H9 (cell line): ENCODE data around the gene FPGS. TPM values are rescaled to one million over a fixed set of nuclear protein-coding genes. Genes with fewer than 3 reads are reported as not detected.

ENCODE experiments used
- DNase-seq: peaks from one replicate; pipeline ENCODE4 v3.0.0-alpha.2; 2017
- H2AFZ ChIP-seq: one replicate; pipeline ENCODE4 v1.6.1; 2013; ENCODE audit warnings: mild to moderate bottlenecking, low read length, control low read depth, moderate library complexity
- H2AK5ac ChIP-seq: 2 replicates; pipeline ENCODE4 v1.6.1; 2013; ENCODE audit warnings: low read length, control low read depth, mixed read lengths; ENCODE audit not compliant: insufficient read length
- H2BK120ac ChIP-seq: one replicate; pipeline ENCODE4 v1.6.1; 2013; ENCODE audit warnings: low read depth, mild to moderate bottlenecking, low read length, control low read depth, inconsistent platforms; ENCODE audit not compliant: poor library complexity, severe bottlenecking
- H2BK12ac ChIP-seq: 2 replicates; pipeline ENCODE4 v1.6.1; 2013; ENCODE audit warnings: low read length, control low read depth, mixed read lengths, low read depth; ENCODE audit not compliant: insufficient read length
- H2BK15ac ChIP-seq: 2 replicates; pipeline ENCODE4 v1.6.1; 2013; ENCODE audit warnings: low read depth, low read length, control low read depth
- H2BK20ac ChIP-seq: one replicate; pipeline ENCODE4 v1.6.1; 2013; ENCODE audit warnings: low read depth, mild to moderate bottlenecking, low read length, control low read depth, inconsistent platforms; ENCODE audit not compliant: poor library complexity, severe bottlenecking
- H2BK5ac ChIP-seq: 2 replicates; pipeline ENCODE4 v1.6.1; 2013; ENCODE audit warnings: low read length, control low read depth, mixed read lengths; ENCODE audit not compliant: insufficient read length
- H3K14ac ChIP-seq: 2 replicates; pipeline ENCODE4 v1.6.1; 2013; ENCODE audit warnings: low read length, control low read depth; ENCODE audit not compliant: insufficient read depth
- H3K18ac ChIP-seq: 2 replicates; pipeline ENCODE4 v1.6.1; 2013; ENCODE audit warnings: low read depth, mild to moderate bottlenecking, mixed read lengths, low read length, control low read depth; ENCODE audit not compliant: insufficient read length
- H3K23ac ChIP-seq: 2 replicates; pipeline ENCODE4 v1.6.1; 2013; ENCODE audit warnings: low read length, control low read depth, mixed read lengths, low read depth; ENCODE audit not compliant: insufficient read length
- H3K23me2 ChIP-seq: 2 replicates; pipeline ENCODE4 v1.6.1; 2013; ENCODE audit warnings: low read depth, mild to moderate bottlenecking, mixed read lengths, low read length, control low read depth; ENCODE audit not compliant: insufficient read length, poor library complexity, severe bottlenecking
- H3K27ac ChIP-seq: 2 replicates; pipeline ENCODE4 v1.5.1; 2013; ENCODE audit warnings: low read length, control low read depth, mixed read lengths, low read depth; ENCODE audit not compliant: insufficient read length
- H3K27me3 ChIP-seq: 2 replicates; pipeline ENCODE4 v1.6.1; 2013; ENCODE audit warnings: low read length, control low read depth, inconsistent platforms; ENCODE audit not compliant: insufficient read depth
- H3K4ac ChIP-seq: 2 replicates; pipeline ENCODE4 v1.6.1; 2013; ENCODE audit warnings: low read depth, mild to moderate bottlenecking, control low read depth, inconsistent platforms, low read length, moderate library complexity
- H3K4me1 ChIP-seq: 2 replicates; pipeline ENCODE4 v1.6.1; 2013; ENCODE audit warnings: low read length, control low read depth, inconsistent platforms; ENCODE audit not compliant: insufficient read depth
- H3K4me2 ChIP-seq: 2 replicates; pipeline ENCODE4 v1.6.1; 2013; ENCODE audit warnings: low read length, control low read depth, mixed read lengths; ENCODE audit not compliant: insufficient read length, insufficient read depth
- H3K56ac ChIP-seq: 2 replicates; pipeline ENCODE4 v1.6.1; 2013; ENCODE audit warnings: low read depth, mild to moderate bottlenecking, mixed read lengths, low read length, control low read depth; ENCODE audit not compliant: insufficient read length
- H3K79me1 ChIP-seq: 2 replicates; pipeline ENCODE4 v1.6.1; 2013; ENCODE audit warnings: low read depth, mild to moderate bottlenecking, moderate library complexity, low read length, control low read depth, inconsistent platforms; ENCODE audit not compliant: insufficient read depth, poor library complexity, severe bottlenecking
- H3K79me2 ChIP-seq: 2 replicates; pipeline ENCODE4 v1.6.1; 2013; ENCODE audit warnings: low read length, control low read depth, inconsistent platforms; ENCODE audit not compliant: insufficient read depth
- H3K9ac ChIP-seq: 2 replicates; pipeline ENCODE4 v1.6.1; 2013; ENCODE audit warnings: low read length, control low read depth, mixed read lengths; ENCODE audit not compliant: insufficient read length; ENCODE audit errors: extremely low read depth
- H3K9me3 ChIP-seq: one replicate; pipeline ENCODE4 v1.6.1; 2013; ENCODE audit warnings: low read depth, low read length, inconsistent platforms; ENCODE audit not compliant: control insufficient read depth
- H3T11ph ChIP-seq: one replicate; pipeline ENCODE4 v1.6.1; 2013; ENCODE audit warnings: mild to moderate bottlenecking, low read length, control low read depth, inconsistent platforms
- H4K20me1 ChIP-seq: one replicate; pipeline ENCODE4 v1.6.1; 2013; ENCODE audit not compliant: control insufficient read depth, insufficient read length, insufficient read depth
- H4K5ac ChIP-seq: 2 replicates; pipeline ENCODE4 v1.6.1; 2013; ENCODE audit warnings: low read depth, mild to moderate bottlenecking, mixed read lengths, low read length, control low read depth; ENCODE audit not compliant: insufficient read length
- H4K8ac ChIP-seq: replicated peaks from 2 replicates; pipeline ENCODE4 v1.6.1; 2013; ENCODE audit warnings: low read length, control low read depth, mixed read lengths, low read depth; ENCODE audit not compliant: insufficient read length
- H4K91ac ChIP-seq: 2 replicates; pipeline ENCODE4 v1.6.1; 2013; ENCODE audit warnings: low read depth, mild to moderate bottlenecking, moderate library complexity, mixed read lengths, low read length, control low read depth; ENCODE audit not compliant: insufficient read length
- H3K27ac Mint-ChIP-seq, 3 experiments: 2 replicates in 2 of 3; 3 replicates in 1 of 3; pipeline ENCODE4 v1.8.0; 2020 to 2021; ENCODE audit warnings: mixed read lengths in 3 of 3, mild to moderate bottlenecking in 1 of 3, moderate library complexity in 1 of 3
- H3K27me3 Mint-ChIP-seq: 2 replicates; pipeline ENCODE4 v1.8.0; 2021; ENCODE audit warnings: low read depth, mild to moderate bottlenecking, moderate library complexity, mixed read lengths
- H3K36me3 Mint-ChIP-seq, 3 experiments: 2 replicates in 2 of 3; 3 replicates in 1 of 3; pipeline ENCODE4 v1.8.0; 2020 to 2021; ENCODE audit warnings: low read depth in 3 of 3, mixed read lengths in 3 of 3; ENCODE audit not compliant: insufficient read depth in 1 of 3
- H3K4me1 Mint-ChIP-seq, 2 experiments: 2 replicates each; pipeline ENCODE4 v1.8.0; 2020; ENCODE audit warnings: mixed read lengths in 2 of 2
- H3K4me3 Mint-ChIP-seq, 2 experiments: 2 replicates in 1 of 2; 3 replicates in 1 of 2; pipeline ENCODE4 v1.8.0; 2020 to 2021; ENCODE audit warnings: mild to moderate bottlenecking in 2 of 2, mixed read lengths in 2 of 2, moderate library complexity in 1 of 2
- H3K9me3 Mint-ChIP-seq, 2 experiments: 2 replicates in 1 of 2; 3 replicates in 1 of 2; pipeline ENCODE4 v1.8.0; 2020; ENCODE audit warnings: mild to moderate bottlenecking in 2 of 2, mixed read lengths in 2 of 2, moderate library complexity in 1 of 2
- WGBS: extraction: QIAGEN DNeasy Blood & Tissue Kit; methylation state at CpG from one replicate; pipeline ENCODE4 v1.1.7; 2013; ENCODE audit warnings: missing lambda C conversion rate, low lambda C conversion rate, mixed read lengths; ENCODE audit not compliant: insufficient read length; ENCODE audit errors: extremely low coverage; 5-methylcytosine and 5-hydroxymethylcytosine counted together
- total RNA-seq: library from RNA; stranded (reverse); gene quantifications from 2 replicates; pipeline ENCODE4 v1.2.1, GENCODE V29; 2021
- TF ChIP-seq, protein P1 (sequence below): fragments of 200-600 bp; sonication (generic); conservative IDR thresholded peaks from 3 replicates; pipeline ENCODE4 v1.8.0; 2021; ENCODE audit warnings: antibody characterized with exemption, mild to moderate bottlenecking

Gene FPGS
- total RNA-seq, 1 experiment from 2014 or later: 68.4 TPM

DNA sequence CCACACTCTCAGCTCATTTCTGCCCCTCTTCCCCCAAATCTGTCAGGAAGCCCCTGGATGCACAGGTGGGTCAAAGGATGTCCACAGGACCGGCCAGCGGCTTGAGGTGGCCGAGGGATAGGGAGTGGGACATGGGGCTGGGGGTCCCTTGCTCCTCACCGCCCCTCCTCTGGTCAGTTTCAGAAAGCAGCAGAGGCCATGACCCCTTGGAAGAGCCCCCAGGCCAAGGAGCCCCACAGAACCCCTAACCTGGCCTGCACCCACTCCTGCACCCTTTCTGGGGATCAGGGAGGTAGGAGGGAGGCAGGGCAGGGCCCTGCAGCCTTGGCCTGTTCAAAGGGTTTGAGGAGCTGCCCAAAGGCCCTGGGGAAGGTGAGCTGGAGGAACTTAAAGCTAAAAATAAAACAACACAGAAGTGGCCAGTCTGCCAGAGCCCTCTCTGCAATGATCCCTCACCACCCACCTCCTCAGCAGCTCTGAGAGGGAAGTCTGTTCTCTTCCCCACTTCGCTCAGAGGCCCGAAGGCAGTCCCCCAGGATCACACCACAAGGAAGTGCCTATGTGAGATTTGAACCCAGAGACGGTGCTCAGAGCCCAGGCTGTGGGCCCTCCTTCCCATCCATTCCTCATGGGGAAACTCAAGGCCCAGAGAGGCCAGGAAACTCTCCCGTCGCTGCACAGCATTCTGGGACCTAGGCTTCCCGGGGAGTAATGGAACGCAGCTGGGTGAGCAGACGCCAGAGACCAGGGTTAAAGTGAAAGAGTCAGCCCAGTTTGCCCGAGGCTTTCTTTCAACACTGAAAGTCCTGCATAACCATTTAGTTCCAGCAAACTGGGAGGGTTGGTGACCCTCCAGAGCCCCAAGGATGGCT, 50.9 kb downstream of the FPGS start:
- no peak overlapping the region for H3K27ac Mint-ChIP-seq
- Histone ChIP-seq H3K4me2 (no peak overlapping the region), H4K20me1 (no peaks in the 10 kb centered on the region), H3K56ac (no peak overlapping the region), H2AK5ac (no peak overlapping the region), H3K9me3 (no peaks in the 10 kb centered on the region), H2BK15ac (no peak overlapping the region), H2BK120ac (no peak overlapping the region), H4K8ac (no peak overlapping the region), H3K18ac (no peak overlapping the region), H3K79me2 (no peaks in the 10 kb centered on the region), H2BK12ac (no peak overlapping the region), H3K23me2 (peaks cover 3% of the 10 kb centered on the region), H3T11ph (no peak overlapping the region), H3K27me3 (no peaks in the 10 kb centered on the region), H3K4me1 (no peaks in the 10 kb centered on the region), H4K5ac (no peak overlapping the region), H3K14ac (no peak overlapping the region), H3K23ac (no peak overlapping the region), H3K4ac (no peak overlapping the region), H4K91ac (no peak overlapping the region), H2BK5ac (no peak overlapping the region), H3K27ac (no peak overlapping the region), H2BK20ac (no peak overlapping the region), H2AFZ (no peak overlapping the region), H3K9ac (no peak overlapping the region), H3K79me1 (no peaks in the 10 kb centered on the region)
- peaks cover 5 to 10% of the 10 kb centered on the region in 2 experiments; a peak in 3 of 5 replicates for H3K9me3 Mint-ChIP-seq
- peaks cover 2% of the 10 kb centered on the region for H3K27me3 Mint-ChIP-seq
- TF ChIP-seq, protein P1, sequence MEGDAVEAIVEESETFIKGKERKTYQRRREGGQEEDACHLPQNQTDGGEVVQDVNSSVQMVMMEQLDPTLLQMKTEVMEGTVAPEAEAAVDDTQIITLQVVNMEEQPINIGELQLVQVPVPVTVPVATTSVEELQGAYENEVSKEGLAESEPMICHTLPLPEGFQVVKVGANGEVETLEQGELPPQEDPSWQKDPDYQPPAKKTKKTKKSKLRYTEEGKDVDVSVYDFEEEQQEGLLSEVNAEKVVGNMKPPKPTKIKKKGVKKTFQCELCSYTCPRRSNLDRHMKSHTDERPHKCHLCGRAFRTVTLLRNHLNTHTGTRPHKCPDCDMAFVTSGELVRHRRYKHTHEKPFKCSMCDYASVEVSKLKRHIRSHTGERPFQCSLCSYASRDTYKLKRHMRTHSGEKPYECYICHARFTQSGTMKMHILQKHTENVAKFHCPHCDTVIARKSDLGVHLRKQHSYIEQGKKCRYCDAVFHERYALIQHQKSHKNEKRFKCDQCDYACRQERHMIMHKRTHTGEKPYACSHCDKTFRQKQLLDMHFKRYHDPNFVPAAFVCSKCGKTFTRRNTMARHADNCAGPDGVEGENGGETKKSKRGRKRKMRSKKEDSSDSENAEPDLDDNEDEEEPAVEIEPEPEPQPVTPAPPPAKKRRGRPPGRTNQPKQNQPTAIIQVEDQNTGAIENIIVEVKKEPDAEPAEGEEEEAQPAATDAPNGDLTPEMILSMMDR: no peak
- peaks cover 2 to 7% of the 10 kb centered on the region in 2 experiments; a peak in 2 of 4 replicates for H3K4me1 Mint-ChIP-seq
- H3K4me3 Mint-ChIP-seq: peak overlapping the region in 1 of 2 experiments; percentile 4; a peak in 1 of 5 replicates
- WGBS: no CpG with 5 or more reads among the region's 13 CpGs
- DNase-seq: no peak
- H3K36me3 Mint-ChIP-seq: peaks cover 0 to 8% (median 4%) of the 10 kb centered on the region in 3 experiments; a peak in 3 of 7 replicates
